Putamen (tissue), 1 donor: Measurements from ENCODE around the gene ROCK2.

Source experiments
- DNase-seq: peaks from one replicate; pipeline ENCODE4 v3.0.0-alpha.2; 2016; ENCODE audit warnings: low spot score

Gene ROCK2

GRCh38 chr2:11309706-11310105, 34.7 kb downstream of the ROCK2 start:
- DNase-seq, result no peak

GRCh38 chr2:11307764-11308415, 36.5 kb downstream of the ROCK2 start:
- DNase-seq, result no peak

GRCh38 chr2:11305958-11306357, 38.5 kb downstream of the ROCK2 start:
- no peak for DNase-seq

GRCh38 chr2:11305338-11305737, 39.1 kb downstream of the ROCK2 start:
- no peak for DNase-seq

GRCh38 chr2:11304476-11304875, 40.0 kb downstream of the ROCK2 start:
- DNase-seq, result no peak

GRCh38 chr2:11303290-11304013, 41.0 kb downstream of the ROCK2 start:
- peak; percentile 43 for DNase-seq

GRCh38 chr2:11299439-11299838, 45.0 kb downstream of the ROCK2 start:
- DNase-seq, result no peak

- no peak for DNase-seq
Measured at GRCh38 chr2:11298592-11298991, 45.8 kb downstream of the ROCK2 start.

- DNase-seq, result no peak
Measured at GRCh38 chr2:11296401-11296800, 48.0 kb downstream of the ROCK2 start.

- DNase-seq, result no peak
Measured at GRCh38 chr2:11292464-11293255, 51.8 kb downstream of the ROCK2 start.

DNA sequence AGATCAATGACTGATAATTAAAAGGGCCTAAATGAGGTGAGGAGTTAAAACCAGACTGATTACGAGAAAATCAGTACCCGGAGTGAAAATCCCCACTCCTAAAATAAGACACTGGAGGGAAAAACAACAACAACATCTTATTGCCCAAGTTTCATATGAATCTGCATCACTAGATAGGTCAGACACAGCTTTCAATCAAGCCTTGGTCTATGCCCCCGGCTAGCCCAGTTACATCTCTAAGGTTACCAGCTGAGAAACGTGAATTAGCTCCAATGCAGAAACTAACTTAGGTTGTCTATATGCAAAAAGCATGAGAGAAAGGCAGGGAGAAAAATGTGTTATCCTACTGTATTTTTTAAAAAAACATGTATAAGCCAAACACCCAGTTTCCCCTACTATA, 53.7 kb downstream of the ROCK2 start:
- DNase-seq, result no peak

DNA sequence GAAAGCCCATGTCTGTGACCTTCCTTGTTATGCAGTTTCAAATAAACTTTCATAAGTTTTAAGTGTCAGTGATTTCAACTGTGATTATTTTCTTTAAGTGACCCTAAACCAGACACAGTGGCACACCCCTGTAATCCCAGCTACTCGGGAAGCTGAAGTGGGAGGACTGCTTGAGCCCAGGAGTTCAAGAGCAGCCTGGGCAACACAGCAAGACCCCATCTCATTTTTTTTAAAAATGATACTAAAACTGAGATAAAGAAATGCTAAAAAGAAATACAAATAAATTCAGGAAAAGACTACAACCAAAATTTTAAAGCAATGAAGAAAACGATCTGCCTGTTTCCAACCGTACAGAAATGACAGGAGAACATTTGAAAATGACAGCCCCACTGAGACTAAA, 54.2 kb downstream of the ROCK2 start:
- no peak for DNase-seq

GRCh38 chr2:11288431-11288830, 56.0 kb downstream of the ROCK2 start:
- no peak for DNase-seq

DNA sequence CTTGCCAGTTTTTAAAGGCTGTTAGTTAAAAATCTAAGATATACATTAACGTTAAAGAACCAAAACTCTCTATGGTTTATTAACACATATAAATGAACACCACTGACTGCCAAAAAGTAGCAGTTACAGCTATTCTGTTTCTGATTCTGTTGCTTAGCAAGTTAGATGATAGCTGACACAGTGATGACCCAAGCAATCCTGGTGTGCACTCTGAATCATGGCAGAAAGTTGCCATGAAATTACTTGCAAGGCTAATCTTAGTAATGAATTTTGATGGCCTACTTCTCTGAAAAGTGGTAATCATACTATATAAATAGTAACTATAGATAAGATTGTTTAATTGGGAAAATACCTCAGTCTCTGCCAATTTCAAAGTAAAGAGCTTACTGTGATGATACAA, 57.7 kb downstream of the ROCK2 start:
- no peak for DNase-seq

- no peak for DNase-seq
Measured at GRCh38 chr2:11286323-11286722, 58.1 kb downstream of the ROCK2 start.

- DNase-seq, result no peak
Measured at GRCh38 chr2:11285499-11285898, 58.9 kb downstream of the ROCK2 start.

GRCh38 chr2:11281186-11281585, 63.2 kb downstream of the ROCK2 start:
- no peak for DNase-seq

- no peak for DNase-seq
Measured at GRCh38 chr2:11280713-11281112, 63.7 kb downstream of the ROCK2 start.

DNA sequence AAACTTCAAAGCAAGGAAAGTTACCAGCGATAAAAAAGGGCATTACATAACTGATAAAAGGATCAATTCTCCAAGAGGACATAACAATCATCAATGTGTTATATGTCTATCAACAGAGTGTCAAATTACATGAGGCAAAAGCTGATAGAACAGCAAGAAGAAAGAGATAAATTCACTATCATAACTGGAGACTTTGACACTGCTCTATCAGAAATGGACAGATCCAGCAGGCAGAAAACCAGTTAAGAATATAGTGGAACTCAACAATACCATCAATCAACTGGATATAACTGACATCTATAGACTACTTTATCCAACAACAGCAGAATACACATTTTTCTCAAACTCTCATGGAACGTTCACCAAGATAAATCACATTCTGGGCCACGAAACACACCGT, 65.0 kb downstream of the ROCK2 start:
- no peak for DNase-seq

GRCh38 chr2:11278219-11278618, 66.2 kb downstream of the ROCK2 start:
- no peak for DNase-seq

DNA sequence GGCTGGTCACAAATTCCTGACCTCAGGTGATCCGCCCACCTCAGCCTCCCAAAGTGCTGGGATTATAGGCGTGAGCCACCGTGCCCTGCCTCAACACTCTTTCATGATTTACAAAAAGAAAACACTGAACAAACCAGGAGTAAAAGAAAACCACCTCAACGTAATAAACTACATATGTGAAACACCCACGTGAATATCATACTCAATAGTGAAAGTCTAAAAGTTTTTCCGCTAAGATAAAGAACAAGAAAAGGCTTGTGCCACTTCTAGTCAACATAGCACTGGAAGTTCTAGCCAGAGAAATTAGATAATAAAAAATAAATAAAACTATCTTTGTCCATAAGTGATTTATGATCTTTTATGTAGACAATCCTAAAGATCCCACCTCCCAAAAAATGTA, 68.5 kb downstream of the ROCK2 start:
- no peak for DNase-seq

- DNase-seq, result no peak
Measured at GRCh38 chr2:11270891-11271290, 73.5 kb downstream of the ROCK2 start.

- no peak for DNase-seq
Measured at GRCh38 chr2:11267931-11268330, 76.5 kb downstream of the ROCK2 start.
